Stimulated activated effector memory CD8-positive, alpha-beta T cell treated with anti-CD3 and anti-CD28 coated beads, Interleukin-12 subunit alpha, Interleukin-12 subunit beta, amount 100 ng/mL, for 72 hours (primary cell): Measurements from ENCODE around the gene SBNO2.

ENCODE experiments used
- ATAC-seq: fragments of 150-1000 bp; cut with Tn5 transposase; 2 replicates; pipeline ENCODE4 v1.10.0; 2021
- DNase-seq, 2 donors: peaks; one replicate each; pipeline ENCODE4 v3.0.0; 2021 to 2022; ENCODE audit warnings: low spot score in 2 of 2
- H3K27ac Mint-ChIP-seq: one replicate; pipeline ENCODE4 v1.8.0; 2022; ENCODE audit warnings: mild to moderate bottlenecking, mixed read lengths
- H3K36me3 Mint-ChIP-seq: one replicate; pipeline ENCODE4 v1.8.0; 2022; ENCODE audit warnings: mild to moderate bottlenecking, mixed read lengths
- H3K4me1 Mint-ChIP-seq: one replicate; pipeline ENCODE4 v1.8.0; 2022; ENCODE audit warnings: mixed read lengths
- H3K4me3 Mint-ChIP-seq: one replicate; pipeline ENCODE4 v1.8.0; 2022; ENCODE audit warnings: mild to moderate bottlenecking, mixed read lengths
- H3K9me3 Mint-ChIP-seq: one replicate; pipeline ENCODE4 v1.8.0; 2022; ENCODE audit warnings: mixed read lengths

SBNO2 gene

GRCh38 chr19:1141944-1142343 is 32.1 kb downstream of the SBNO2 start:
- peaks cover 47% of the 10 kb centered on the region for H3K36me3 Mint-ChIP-seq
- H3K4me3 Mint-ChIP-seq: no peak overlapping the region
- H3K27ac Mint-ChIP-seq: peak overlapping the region; percentile 20
- no peaks in the 10 kb centered on the region for H3K9me3 Mint-ChIP-seq
- ATAC-seq (peak; percentile 50), DNase-seq (no peak)
- peaks cover 17% of the 10 kb centered on the region for H3K4me1 Mint-ChIP-seq

GRCh38 chr19:1140272-1141027 is 33.6 kb downstream of the SBNO2 start:
- Mint-ChIP-seq H3K4me3 (no peak overlapping the region), H3K4me1 (peaks cover 28% of the 10 kb centered on the region), H3K36me3 (peaks cover 44% of the 10 kb centered on the region), H3K27ac (peak overlapping the region; percentile 64), H3K9me3 (no peaks in the 10 kb centered on the region)
- DNase-seq (no peak), ATAC-seq (no peak)

GRCh38 chr19:1139126-1139525 is 34.9 kb downstream of the SBNO2 start:
- ATAC-seq (no peak), DNase-seq (no peak)
- H3K36me3 Mint-ChIP-seq: peaks cover 33% of the 10 kb centered on the region
- no peak overlapping the region for H3K4me3 Mint-ChIP-seq
- no peaks in the 10 kb centered on the region for H3K9me3 Mint-ChIP-seq
- peaks cover 24% of the 10 kb centered on the region for H3K4me1 Mint-ChIP-seq
- peak overlapping the region; percentile 64 for H3K27ac Mint-ChIP-seq

DNA sequence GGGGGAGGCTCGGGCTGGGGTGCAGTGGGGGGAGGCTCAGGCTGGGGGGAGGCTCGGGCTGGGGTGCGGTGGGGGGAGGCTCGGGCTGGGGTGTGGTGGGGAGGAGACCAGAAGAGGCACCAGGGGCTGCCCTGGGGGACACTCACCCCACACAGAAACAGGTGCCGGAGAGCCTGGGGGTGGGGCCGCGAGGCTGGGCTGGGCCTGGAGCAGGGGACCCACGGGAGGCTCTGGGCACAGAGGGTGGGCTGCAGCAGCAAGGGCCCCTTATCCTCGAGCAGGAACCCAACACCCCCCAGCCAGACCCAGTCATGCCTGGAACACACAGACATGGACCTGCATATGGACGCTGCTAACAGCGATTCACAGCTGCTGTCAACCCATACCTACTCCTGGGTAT is 35.9 kb downstream of the SBNO2 start:
- H3K36me3 Mint-ChIP-seq: peaks cover 32% of the 10 kb centered on the region
- no peak for DNase-seq

GRCh38 chr19:1136621-1137317 is 37.3 kb downstream of the SBNO2 start:
- DNase-seq: no peak
- Mint-ChIP-seq H3K4me1 (peaks cover 32% of the 10 kb centered on the region), H3K27ac (peak overlapping the region; percentile 78), H3K9me3 (no peaks in the 10 kb centered on the region), H3K36me3 (peaks cover 40% of the 10 kb centered on the region), H3K4me3 (no peak overlapping the region)
- ATAC-seq: no peak

More for the DNA sequence above, 35.9 kb downstream of the SBNO2 start:
- no peak overlapping the region for H3K4me3 Mint-ChIP-seq
- peaks cover 32% of the 10 kb centered on the region for H3K4me1 Mint-ChIP-seq
- H3K9me3 Mint-ChIP-seq: no peaks in the 10 kb centered on the region
- no peak overlapping the region for H3K27ac Mint-ChIP-seq
- ATAC-seq: no peak

- Mint-ChIP-seq H3K36me3 (peaks cover 37% of the 10 kb centered on the region), H3K9me3 (no peaks in the 10 kb centered on the region), H3K4me1 (peaks cover 32% of the 10 kb centered on the region), H3K4me3 (no peak overlapping the region), H3K27ac (peak overlapping the region; percentile 78)
- ATAC-seq (no peak), DNase-seq (no peak)
These were observed 37.9 kb downstream of the SBNO2 start for GRCh38 chr19:1136201-1136600.

GRCh38 chr19:1135454-1135853 is 38.6 kb downstream of the SBNO2 start:
- DNase-seq (no peak), ATAC-seq (no peak)
- Mint-ChIP-seq H3K4me1 (peaks cover 38% of the 10 kb centered on the region), H3K4me3 (no peak overlapping the region), H3K27ac (peak overlapping the region; percentile 43), H3K9me3 (no peaks in the 10 kb centered on the region), H3K36me3 (peaks cover 39% of the 10 kb centered on the region)

GRCh38 chr19:1134431-1134830 is 39.6 kb downstream of the SBNO2 start:
- H3K4me1 Mint-ChIP-seq: peaks cover 42% of the 10 kb centered on the region
- no peak overlapping the region for H3K27ac Mint-ChIP-seq
- ATAC-seq (no peak), DNase-seq (no peak)
- no peak overlapping the region for H3K4me3 Mint-ChIP-seq
- peaks cover 39% of the 10 kb centered on the region for H3K36me3 Mint-ChIP-seq
- H3K9me3 Mint-ChIP-seq: no peaks in the 10 kb centered on the region

- H3K4me1 Mint-ChIP-seq: peaks cover 48% of the 10 kb centered on the region
- no peaks in the 10 kb centered on the region for H3K9me3 Mint-ChIP-seq
- peak overlapping the region; percentile 95 for H3K27ac Mint-ChIP-seq
- peak overlapping the region; percentile 84 for H3K4me3 Mint-ChIP-seq
- DNase-seq (peak; percentile 82 to 95), ATAC-seq (peak; percentile 80)
- H3K36me3 Mint-ChIP-seq: peaks cover 48% of the 10 kb centered on the region
These were observed 40.6 kb downstream of the SBNO2 start for GRCh38 chr19:1133471-1133929.

- Mint-ChIP-seq H3K27ac (peak overlapping the region; percentile 95), H3K36me3 (peaks cover 55% of the 10 kb centered on the region), H3K4me3 (peak overlapping the region; percentile 84), H3K9me3 (no peaks in the 10 kb centered on the region), H3K4me1 (peaks cover 50% of the 10 kb centered on the region)
- peak; percentile 53 to 87 for DNase-seq
- ATAC-seq: peak; percentile 25
These were observed 41.3 kb downstream of the SBNO2 start for GRCh38 chr19:1132552-1133383.

DNA sequence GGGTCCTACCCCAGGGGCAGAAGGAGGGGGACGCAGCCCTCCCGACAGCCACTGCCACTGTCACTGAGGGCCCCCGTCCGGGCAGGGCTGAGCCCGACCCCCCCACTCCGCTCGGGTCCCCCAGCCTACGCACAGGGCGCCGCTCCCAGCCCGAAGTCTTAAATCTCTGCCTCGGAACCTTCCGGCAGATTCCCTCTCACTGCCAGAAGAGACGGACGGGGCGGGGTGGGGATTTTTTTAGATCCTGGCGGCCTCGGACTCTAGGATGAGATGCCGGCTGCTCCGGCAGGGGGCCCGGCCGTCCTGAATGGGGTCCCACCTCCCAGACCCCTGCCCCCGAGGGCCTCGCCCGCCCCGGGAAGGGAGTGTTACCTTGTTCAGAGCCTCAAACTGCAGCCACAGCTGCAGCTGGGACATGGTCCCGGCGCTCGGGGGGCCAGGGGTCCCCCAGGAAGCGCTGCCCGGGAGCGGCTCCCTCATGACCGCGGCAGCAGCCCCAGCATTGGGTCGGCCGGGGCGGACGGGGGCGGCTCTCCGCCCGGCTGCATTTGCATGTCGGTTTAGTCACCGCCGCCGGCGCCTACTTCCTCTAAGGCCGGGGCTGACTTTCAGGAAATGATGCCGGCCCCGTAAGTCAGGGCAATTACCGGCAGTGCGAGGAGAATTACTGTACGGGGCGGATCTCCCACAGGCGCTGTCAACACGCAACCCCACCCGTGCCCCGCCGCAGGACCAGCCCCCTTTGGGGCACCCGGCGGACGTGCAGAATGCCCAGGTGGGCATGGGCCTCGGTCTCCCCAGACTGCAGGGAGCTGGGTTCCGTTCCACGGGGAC is 42.1 kb downstream of the SBNO2 start:
- peak overlapping the region; percentile 95 for H3K27ac Mint-ChIP-seq
- H3K4me1 Mint-ChIP-seq: peaks cover 59% of the 10 kb centered on the region
- H3K4me3 Mint-ChIP-seq: peak overlapping the region; percentile 84
- peak; percentile 77 to 95 for DNase-seq
- no peaks in the 10 kb centered on the region for H3K9me3 Mint-ChIP-seq
- H3K36me3 Mint-ChIP-seq: peaks cover 64% of the 10 kb centered on the region
- peak; percentile 74 for ATAC-seq

- no peaks in the 10 kb centered on the region for H3K9me3 Mint-ChIP-seq
- H3K27ac Mint-ChIP-seq: peak overlapping the region; percentile 95
- H3K36me3 Mint-ChIP-seq: peaks cover 73% of the 10 kb centered on the region
- DNase-seq (peak in 1 of 2 donors; percentile 76), ATAC-seq (no peak)
- peak overlapping the region; percentile 84 for H3K4me3 Mint-ChIP-seq
- H3K4me1 Mint-ChIP-seq: peaks cover 57% of the 10 kb centered on the region
These were observed 43.0 kb downstream of the SBNO2 start for GRCh38 chr19:1130771-1131717.

DNA sequence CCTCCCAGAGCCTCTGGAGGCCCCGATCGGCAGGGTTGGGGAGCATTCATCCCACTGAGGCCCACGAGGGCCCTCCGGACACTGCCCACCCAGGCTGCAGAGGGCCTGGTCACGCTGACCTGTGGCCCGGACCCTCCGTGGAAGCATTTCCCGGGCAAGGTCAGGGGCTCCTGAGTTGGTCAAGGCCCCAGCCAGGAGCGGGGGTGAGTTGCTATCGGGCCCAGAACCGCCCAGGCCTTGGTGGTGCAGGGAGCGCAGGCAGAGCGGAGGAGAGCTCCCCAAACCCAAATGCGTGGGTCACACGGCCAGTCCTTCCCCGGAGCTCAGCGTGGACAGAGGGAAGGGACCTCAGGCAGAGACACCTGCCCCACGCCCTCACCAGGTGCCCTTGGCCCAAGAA is 44.5 kb downstream of the SBNO2 start:
- H3K36me3 Mint-ChIP-seq: peaks cover 88% of the 10 kb centered on the region
- ATAC-seq: no peak
- no peak for DNase-seq
- H3K9me3 Mint-ChIP-seq: no peaks in the 10 kb centered on the region
- H3K27ac Mint-ChIP-seq: peak overlapping the region; percentile 95
- H3K4me1 Mint-ChIP-seq: peaks cover 50% of the 10 kb centered on the region
- H3K4me3 Mint-ChIP-seq: peak overlapping the region; percentile 84
